Forelimb muscle (tissue), 1 donor: Measurements from ENCODE around the gene CAVIN4. TPM values are rescaled to one million over a fixed set of nuclear protein-coding genes. Genes with fewer than 3 reads are reported as not detected.

Experiments
- DNase-seq: peaks from one replicate; pipeline ENCODE4 v3.0.0-alpha.2; 2013; ENCODE audit warnings: low read depth
- polyA plus RNA-seq: library from polyadenylated mRNA; unstranded; fragments of 120-200 nt; gene quantifications from one replicate; pipeline ENCODE4 v1.2.1, GENCODE V29; 2013; ENCODE audit not compliant: insufficient read length

CAVIN4 gene
- polyA plus RNA-seq, 1 donor: 276 TPM

DNA sequence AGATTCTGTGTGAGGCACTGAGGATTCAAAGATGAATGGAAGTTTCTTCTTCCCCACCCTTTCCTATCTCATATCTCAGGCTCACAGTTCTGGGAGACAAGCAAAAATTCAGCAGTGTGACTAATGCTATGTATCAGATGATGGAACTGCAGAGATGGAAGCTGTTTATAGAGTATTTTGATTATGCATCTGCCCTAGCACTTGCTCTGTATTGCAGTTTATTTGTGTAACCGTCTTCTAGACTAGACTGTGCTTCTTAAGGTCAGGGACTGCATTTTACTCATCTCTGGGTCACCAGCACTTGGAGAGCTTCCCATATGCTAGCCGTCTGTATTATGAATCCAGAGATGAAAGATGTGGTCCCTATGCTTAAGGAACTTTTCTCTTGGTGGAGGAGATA lies 12.6 kb downstream of the CAVIN4 start:
- DNase-seq: no peak

DNA sequence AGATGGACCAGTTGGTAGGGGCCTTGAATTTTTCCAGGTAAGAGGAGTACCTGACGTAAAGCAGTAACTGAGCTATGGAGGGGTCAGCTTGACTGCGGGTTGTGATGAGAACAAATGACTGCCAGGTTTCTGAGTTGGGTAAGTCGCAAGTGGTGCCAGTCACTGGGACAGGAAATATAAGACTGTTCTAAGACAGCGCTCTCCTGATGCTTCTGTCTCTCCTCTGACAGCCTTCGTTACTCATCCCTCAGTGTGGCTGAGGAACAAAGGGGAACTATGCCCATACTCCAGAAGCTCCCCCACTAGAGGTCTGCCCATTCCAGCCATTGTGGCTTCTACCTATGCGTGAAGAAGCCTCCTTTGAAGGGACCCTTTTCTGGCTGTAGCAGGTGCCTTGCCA lies 13.3 kb downstream of the CAVIN4 start:
- no peak for DNase-seq

DNA sequence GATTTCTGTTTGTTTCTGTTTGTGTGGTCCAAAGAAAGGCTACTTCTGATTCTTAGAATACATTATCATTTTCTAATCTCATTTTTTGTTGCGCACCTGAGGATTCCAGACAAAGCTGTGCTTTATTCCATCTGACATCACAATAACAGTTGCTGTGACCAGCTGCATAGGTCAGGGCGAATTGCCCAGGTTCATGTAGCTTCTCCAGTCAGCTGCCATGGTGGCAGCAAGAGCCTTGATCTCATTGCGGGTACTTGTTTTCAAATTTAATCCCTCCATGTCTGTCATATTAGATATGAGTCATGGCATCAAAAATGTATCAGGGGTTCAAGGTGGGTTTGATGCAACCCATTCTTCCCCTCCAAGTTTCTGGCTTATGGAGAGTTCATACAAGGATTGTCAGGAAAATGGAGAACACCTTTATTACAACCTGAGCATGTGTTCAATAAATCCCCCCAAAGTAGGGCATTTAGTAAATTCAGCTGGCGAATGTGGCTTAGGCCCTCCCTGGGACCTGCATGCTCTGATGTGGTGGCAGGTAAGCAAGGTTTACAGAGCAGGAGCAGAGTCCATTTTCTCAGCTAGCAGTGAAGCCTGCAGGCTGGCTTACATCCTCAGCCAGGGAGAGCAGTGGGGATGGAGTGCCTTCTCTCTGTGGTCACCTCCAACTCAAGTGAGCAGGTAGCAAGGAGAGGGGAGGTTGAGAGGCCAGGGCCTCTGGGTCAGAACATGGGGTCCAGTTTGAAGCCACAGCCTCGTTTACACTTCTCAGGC lies 13.9 kb downstream of the CAVIN4 start:
- no peak for DNase-seq

DNA sequence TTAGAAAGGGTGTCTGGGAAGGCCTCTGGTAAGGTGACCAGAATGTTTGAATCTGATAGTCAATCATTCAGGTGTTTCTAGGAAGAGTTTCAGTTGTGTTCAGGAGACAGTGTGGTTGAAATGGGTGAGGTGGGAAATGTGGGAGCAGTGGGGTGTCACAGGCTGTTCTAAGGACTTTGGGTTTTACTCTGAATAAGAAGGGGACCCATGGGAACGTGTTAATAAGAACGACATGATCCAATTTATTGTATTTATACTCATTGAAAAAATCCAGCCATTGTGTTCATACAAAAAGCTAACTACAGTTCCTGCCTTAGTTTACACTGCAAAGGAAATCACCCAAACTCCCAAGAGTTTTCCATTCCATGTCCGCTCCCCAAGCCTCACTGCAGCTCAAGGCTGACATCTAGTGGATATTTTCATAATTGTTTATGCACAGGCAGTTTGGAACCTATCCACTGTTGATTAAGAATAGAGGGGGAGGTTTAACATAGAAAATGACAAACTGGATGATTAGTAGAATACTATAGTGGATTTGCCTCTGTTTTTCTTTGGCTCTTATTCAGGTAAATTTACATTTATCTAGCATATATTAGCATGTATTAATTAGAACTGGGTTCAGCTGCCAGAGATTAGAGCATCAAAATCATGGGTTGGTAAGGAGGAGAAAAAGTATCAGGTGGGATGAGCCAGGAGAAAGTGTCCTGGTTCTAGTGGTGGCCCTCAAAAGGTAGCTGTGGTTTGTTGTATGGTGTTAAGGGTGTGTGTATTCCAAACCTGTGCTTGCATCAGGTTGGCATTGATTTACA lies 17.7 kb downstream of the CAVIN4 start:
- DNase-seq: no peak

DNA sequence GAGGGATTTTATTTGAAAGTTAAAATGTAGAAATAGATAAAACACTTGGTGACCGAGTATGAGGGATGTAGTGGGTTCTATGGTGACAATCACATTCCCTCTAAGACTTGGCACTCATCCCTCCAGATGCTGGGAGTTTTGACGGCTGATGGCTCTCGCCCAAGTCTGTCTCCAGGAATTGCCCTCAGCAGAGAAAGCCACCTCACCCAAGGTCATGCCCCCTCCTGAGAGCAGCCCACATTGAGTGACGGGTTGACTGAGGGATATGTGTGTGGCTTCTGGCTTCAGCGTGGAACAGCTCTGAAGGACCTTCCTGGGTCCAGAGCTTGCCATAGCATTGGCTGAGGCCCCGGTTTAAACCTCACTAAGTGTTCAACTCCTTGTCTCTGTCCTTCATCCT lies 19.4 kb downstream of the CAVIN4 start:
- no peak for DNase-seq

DNA sequence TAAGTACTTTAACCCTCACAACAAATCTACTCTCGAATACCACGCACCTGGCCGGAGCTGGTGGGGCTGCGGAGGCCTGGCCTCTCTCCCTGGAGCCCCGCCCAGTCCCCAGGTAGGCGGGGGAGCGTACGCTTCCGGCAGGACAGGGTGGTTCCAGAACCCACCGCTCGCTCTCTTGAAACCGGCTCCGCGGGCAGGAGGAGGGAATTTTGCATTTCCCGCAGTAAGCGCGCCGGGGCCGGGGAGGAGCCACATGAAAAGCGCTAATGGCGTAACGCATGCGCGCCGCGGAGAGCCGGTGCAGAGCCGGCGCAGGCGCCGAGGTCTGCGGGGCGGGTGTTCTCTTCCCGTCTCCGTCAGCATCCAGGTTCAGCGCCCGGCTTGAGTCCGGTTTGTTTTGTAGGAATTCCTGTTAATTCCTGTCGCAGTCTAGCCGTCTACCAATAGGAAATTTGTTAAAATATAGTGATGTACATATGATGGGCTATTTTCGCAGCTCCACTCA lies 20.8 kb downstream of the CAVIN4 start:
- DNase-seq: no peak

DNA sequence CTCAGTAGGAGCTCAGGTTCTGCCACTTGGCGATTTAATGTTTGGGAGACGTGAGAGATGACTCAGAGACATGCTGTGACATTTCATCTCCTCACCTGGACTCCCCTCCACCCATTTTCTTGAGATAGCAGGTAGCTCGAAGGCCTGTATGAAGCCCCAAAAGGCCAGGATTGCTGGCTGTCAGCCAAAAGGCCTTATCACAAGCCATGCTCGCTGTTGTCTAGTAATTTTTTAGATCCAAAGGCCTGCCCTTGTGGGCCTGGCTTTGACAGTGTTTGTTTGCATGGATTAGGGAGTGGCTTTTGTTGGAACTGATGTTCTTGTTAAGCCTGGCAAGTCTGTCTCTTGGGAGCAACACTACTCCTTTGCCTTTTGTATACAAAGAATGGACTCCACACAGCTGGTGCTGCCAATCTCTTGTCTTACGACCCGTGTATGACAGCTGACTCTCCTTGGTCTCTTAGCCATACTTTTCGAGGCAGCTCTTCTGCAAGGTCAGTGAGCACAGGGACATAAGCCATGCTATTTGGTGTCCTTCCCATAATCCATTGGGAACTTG lies 22.7 kb downstream of the CAVIN4 start:
- DNase-seq: no peak

DNA sequence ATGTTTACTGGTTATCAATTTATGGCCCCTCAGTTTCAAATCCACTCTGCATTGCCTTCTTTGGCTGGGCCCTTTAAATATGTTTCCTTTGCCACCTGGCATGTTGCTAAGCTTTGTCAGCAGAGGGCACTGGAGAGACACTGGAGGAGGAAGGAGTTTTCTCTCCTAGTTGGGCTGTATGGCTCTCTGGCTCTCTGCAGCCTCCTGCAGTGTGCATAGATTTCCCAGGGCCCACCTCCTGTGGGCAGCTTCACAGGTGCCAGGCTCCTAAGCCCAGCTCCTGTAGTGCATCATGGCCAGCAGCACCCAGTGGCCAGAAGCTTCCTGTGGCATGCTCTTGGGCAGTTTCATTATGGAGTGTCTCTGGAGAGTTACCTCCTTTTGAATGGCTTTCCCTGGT lies 23.3 kb downstream of the CAVIN4 start:
- DNase-seq: no peak

DNA sequence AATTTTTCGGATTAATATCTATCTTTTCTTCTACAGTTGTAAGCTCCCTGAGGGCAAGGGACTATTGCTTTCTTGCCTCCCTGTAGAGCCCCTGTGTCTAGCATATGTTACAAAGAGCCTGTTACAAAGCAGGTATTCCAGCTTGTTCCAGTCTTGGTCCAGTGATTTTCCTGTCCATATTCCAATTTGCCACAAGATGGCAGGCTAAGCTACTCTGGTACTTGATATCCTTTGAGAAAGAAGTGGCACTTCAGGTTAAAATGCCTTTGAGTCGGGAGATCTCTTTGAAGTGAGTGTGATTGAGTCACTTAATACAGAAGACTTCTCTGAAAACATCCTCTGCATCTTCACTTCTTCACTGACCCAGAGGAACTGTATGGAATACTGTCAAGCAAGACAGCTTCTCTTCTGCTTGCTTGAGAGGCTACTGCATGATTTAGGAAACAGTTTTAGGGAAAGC lies 24.5 kb downstream of the CAVIN4 start:
- no peak for DNase-seq

DNA sequence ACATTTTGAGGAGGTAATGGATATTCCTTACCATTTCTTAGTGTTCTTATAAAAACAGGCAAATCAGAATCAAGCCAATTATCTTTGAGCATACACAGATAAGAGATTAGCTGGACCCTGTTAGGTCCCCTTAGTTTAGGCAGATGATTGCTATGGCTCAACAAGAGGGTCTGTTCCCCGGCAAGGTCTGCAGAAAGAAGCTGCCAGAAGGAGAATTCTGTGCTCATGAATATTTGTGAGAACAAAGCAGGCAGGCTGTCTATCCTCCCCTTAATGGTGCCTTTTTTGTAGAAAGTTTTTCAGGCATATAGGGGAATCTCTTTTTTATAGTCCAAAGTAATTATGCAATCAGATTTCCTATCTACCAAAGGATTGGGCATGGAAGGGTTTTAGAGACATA lies 27.5 kb downstream of the CAVIN4 start:
- DNase-seq: no peak

DNA sequence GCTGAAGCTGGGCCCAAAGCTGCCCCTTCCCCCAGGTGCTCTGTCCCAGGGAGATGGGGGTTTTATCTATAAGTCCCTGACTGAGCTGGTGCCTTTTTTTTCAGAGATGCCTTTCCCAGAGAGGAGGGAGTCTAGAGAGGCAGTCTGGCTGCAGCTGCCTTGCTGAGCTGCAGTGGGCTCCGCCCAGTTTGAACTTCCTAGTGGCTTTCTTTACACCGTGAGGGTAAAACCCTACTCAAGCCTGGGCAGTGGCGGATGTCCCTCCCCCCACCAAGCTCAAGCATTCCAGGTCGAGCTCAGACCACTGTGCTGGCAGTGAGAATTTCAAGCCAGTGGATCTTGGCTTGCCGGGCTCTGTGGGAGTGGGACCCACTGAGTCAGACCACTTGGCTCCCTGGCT lies 41.3 kb downstream of the CAVIN4 start:
- no peak for DNase-seq

DNA sequence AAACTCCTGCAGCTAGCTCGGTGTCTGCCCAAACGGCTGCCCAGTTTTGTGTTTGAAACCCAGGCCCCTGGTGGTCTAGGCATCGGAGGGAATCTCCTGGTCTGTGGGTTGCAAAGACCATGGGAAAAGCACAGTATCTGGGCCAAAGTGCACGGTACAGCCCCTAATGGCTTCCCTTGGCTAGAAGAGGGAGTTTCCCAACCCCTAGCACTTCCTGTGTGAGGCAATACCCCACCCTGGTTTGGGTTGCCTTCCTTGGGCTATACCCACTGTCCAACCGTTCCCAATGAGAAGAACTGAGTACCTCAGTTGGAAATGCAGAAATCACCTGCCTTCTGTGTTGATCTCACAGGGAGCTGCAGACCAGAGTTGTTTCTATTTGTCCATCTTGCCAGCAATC lies 41.8 kb downstream of the CAVIN4 start:
- DNase-seq: no peak

DNA sequence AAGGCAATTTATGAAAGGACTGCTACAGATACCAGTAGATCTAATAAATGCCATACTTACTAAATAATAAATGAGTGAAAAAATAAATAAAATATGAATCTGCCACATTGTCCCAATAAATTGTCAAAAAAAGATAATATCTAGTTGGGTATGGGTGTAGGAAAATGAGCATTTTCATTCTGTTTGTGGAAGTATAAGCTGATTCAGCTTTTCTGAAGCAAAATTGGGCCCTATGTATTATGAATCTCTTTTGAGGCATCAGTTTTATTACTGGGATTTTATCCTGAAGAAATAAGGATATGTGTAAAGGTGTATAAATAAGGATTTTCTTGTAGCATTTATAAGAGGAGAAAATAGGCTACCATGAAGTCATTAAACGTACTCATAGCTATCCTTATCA lies 46.1 kb downstream of the CAVIN4 start:
- no peak for DNase-seq

DNA sequence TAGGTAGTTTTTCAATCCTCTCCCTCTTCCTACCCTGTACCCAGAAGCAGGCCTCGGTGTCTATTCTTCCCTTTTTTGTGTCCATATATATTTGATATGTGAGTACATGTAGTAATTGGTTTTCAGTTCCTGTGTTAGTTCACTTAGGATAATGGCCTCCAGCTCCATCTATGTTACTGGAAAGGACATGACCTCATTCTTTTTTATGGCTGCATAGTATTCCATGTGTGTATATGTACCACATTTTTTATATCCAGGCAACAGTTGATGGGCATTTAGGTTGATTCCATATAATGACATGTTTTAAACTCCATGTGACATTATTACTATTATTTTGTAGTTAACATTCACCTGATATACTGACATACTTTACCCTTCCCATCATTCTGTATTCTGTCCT lies 49.1 kb downstream of the CAVIN4 start:
- DNase-seq: no peak

DNA sequence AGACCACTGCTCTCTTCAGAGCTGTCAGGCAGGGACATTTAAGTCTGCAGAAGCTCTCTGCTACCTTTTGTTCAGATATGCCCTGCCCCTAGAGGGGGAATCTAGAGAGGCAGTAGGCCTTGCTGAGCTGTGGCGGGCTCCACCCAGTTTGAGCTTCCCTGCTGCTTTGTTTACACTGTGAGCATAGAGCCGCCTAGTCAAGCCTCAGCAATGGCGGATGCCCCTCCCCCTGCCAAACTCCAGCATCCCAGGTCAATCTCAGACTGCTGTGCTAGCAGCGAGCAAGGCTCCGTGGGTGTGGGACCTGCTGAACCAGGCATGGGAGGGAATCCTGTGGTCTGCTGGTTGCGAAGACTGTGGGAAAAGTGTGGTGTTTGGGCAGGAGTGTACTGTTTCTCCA lies 59.9 kb downstream of the CAVIN4 start:
- DNase-seq: no peak

Other genes starting within 250 kb of the CAVIN4 start
- gene TEX10, start 225.1 kb upstream of the CAVIN4 start, polyA plus RNA-seq: 21.6 TPM
- gene MSANTD3, start 150.9 kb upstream of the CAVIN4 start, polyA plus RNA-seq: 14.3 TPM
- gene TMEFF1, start 104.9 kb upstream of the CAVIN4 start, polyA plus RNA-seq: 1.5 TPM